Measurements from ENCODE around the gene BCO1. TPM values are rescaled to one million over a fixed set of nuclear protein-coding genes. Genes with fewer than 3 reads are reported as not detected.

BCO1 gene, protein sequence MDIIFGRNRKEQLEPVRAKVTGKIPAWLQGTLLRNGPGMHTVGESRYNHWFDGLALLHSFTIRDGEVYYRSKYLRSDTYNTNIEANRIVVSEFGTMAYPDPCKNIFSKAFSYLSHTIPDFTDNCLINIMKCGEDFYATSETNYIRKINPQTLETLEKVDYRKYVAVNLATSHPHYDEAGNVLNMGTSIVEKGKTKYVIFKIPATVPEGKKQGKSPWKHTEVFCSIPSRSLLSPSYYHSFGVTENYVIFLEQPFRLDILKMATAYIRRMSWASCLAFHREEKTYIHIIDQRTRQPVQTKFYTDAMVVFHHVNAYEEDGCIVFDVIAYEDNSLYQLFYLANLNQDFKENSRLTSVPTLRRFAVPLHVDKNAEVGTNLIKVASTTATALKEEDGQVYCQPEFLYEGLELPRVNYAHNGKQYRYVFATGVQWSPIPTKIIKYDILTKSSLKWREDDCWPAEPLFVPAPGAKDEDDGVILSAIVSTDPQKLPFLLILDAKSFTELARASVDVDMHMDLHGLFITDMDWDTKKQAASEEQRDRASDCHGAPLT
- total RNA-seq, result not detected in 2 replicates

DNA sequence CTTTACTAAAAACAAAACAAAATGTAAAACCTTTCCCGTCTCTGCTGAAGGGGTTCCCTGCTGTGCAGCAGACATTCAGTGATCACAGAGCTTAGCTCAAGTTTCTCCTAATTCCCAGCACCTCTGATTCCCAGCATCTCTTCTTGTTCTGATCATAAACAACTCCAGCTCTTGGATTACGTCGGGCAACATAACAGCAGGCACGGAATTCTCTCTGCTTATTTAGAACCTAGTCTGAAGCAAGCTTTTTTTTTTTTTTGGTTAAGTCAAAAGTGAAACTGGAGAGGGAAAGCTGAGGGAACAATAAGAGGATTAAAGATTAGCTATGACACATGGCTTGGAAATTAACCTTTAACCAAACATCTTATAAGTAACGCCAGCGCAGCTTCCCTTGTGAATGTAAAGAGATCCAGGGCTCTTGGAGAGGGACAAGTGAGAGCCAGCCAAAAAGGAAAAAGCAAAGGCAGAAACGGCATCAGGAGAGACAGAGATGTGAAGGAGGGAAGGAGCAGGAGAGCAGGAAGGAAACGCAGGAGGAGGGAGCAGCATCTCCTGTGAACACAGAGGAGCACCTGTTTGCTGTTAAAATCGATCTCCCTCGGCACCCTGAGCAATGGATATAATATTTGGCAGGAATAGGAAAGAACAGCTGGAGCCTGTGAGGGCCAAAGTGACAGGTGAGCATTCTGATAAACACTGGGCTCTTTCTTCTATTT is at the start of gene BCO1:
Gene BCO1, plus strand, starts transcription at position 394 of the 716 bp plus-strand sequence. Its CDS starts 220 bp downstream, at position 614.

DNA sequence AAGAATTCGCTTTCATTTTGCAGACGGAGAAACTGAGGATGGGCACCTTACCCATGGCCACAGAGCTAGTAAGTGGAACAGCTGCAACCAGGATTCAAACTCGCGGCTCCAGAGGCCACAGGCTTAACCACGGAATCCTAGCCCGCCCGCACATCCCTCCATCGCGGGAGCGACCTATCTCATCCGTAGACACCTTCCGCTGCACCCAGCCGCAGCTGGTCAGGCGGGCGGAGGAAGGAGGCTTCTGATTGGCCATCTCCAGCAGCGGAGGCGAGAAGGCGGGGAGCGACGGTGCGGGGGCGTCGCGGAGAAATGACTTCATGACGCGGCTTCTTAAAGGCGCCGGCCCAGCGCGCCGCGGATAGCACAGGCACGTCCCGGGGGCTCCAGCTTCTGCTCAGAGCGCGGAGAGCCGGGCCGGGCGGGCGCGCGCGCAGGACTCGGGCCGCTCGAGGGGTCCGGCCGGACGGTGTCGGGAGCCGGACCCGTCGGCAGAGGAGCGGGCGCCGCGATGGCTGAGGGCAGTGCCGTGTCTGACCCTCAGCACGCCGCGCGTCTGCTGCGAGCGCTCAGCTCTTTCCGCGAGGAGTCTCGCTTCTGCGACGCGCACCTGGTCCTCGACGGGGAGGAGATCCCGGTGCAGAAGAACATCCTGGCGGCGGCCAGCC is 76.2 kb downstream of the BCO1 start, which contains the start of gene GAN:
Gene GAN, plus strand, starts transcription at position 360 of the 668 bp plus-strand sequence. Its CDS starts 152 bp downstream, at position 512.

Other genes starting within 250 kb of the BCO1 start
- gene CMC2, start 231.8 kb upstream of the BCO1 start, total RNA-seq, result 54.3 and 56.2 TPM in 2 replicates
- gene CENPN, start 231.5 kb upstream of the BCO1 start, total RNA-seq, result 44.9 and 45.8 TPM in 2 replicates
- gene ATMIN, start 202.8 kb upstream of the BCO1 start, total RNA-seq, result 18.7 and 21.4 TPM in 2 replicates
- gene C16orf46, start 161.5 kb upstream of the BCO1 start, total RNA-seq, result 1.6 TPM in 1 of 2 replicates, not detected in the other
- gene GCSH, start 142.3 kb upstream of the BCO1 start, total RNA-seq, result 32.1 and 34.2 TPM in 2 replicates
- gene GAN, start 76.3 kb downstream of the BCO1 start, total RNA-seq, result 1.7 and 1.9 TPM in 2 replicates
- gene CMIP, start 206.1 kb downstream of the BCO1 start, total RNA-seq, result 2.7 and 3.3 TPM in 2 replicates

Measured in bronchus fibroblast of lung (primary cell).